ENCODE measurements around the gene ENTPD8.

Gene ENTPD8

DNA sequence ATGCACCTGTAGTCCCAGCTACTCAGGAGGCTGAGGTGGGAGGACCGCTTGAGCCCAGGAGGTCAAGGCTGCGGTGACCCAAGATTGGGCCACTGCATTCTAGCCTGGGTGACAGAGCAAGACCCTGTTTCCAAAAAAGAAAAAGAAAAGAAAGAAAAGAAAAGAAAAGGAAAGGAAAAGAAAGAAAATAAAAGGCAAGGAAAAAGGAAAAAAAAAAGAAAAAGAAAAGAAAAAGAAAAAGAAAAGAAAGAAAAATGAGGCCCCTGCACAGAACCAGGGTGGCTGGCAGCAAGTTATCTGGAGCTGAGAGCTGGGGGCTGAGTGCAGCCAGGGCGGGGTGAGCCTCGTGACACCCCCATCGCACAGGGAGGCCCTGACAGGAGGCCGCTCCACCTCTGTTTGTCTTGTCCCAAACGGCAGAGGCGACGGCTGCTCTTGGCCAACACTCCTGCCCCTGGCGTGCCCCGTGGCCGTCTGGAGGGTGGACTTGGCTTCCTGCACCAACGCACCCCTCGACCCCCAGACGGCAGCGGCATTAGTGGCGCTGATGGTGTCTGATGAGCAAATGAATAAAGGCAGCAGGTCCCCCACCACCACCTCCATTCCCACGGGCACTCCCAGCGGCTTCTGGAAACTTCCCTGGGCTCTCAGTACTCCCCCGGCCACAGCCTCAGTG, 34.9 kb downstream of the ENTPD8 start:
- in situ Hi-C loops (cut with MboI; ENCODE audit: low pct_unique_long_range_greater_than_20kb, low sequenced_read_pairs), result loop anchor here (10.0 kb wide), 1 partner anchor 111 kb away; no protein-coding TSS in a partner anchor
- no peak for DNase-seq

DNA sequence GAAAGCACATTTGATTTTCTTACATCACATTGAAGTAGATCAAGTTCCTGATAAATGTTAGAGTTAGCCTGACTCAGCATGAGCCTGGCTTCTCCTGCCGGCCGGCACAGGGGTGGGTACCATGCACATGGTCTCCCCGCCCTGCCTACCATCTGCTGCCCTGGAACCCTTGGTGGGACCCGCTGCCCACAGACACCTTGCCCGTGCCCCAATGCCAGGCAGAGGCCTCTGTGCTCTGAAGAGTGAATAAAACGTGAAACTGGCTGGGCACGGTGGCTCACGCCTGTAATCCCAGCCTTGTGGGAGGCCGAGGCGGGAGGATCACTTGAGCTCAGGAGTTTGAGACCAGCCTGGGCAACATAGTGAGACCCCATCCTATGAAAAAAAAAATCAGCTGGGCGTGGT, 35.5 kb downstream of the ENTPD8 start:
- in situ Hi-C loops (cut with MboI; ENCODE audit: low pct_unique_long_range_greater_than_20kb, low sequenced_read_pairs), result loop anchor here (10.0 kb wide), 1 partner anchor 111 kb away; no protein-coding TSS in a partner anchor
- DNase-seq, result no peak

DNA sequence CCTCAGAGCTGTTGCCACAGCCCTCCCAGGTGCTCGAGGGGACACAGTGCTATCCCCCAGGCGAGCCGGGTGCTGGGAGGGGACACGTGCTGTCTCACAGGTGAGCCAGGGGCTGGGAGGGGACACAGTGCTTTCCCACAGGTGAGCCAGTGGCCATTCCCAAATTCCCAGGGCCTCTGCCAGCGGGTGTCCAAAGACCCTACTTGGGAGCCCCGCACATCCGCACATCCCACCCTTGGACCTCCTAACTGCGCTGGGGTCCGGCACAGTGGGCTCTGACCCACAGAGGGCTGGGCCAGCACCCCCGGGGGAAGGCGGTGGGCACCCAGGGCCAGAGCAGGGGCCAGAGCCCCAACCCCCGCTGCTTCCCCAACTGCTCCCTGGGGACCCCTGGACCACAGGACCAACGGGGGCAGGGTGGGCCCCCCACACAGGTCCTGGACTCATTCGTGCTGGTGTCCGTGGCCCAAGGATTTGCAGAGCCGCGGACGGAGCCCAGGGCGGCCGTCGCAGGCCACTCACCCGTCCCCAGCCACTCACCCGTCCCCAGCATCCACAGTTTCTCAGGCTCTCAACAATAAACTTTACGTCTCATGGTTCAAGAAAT, 36.1 kb downstream of the ENTPD8 start:
- in situ Hi-C loops (cut with MboI; ENCODE audit: low pct_unique_long_range_greater_than_20kb, low sequenced_read_pairs), result loop anchor here (10.0 kb wide), 1 partner anchor 110 kb away; no protein-coding TSS in a partner anchor
- no peak for DNase-seq

DNA sequence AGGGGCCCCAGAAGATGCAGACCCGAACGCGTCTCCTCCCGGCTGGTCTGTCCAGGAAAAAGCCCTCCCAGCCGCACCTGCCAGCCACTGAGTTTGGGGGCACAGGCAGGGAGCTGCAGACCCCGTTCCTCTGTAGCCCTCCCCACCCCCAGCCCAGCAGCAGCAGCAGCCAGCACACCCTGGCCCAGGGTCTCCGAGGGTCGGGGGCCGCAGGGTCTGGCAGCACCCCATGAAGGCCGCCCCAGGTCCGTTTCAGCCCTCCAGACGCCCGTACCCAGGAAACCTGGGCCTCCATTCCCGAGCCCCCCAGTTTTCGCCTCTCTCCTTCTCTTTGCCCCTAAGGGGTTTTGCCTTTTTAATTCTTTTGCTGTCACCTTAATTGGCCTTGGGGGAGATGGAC, 37.9 kb downstream of the ENTPD8 start:
- in situ Hi-C loops (cut with MboI; ENCODE audit: low pct_unique_long_range_greater_than_20kb, low sequenced_read_pairs), result loop anchor here (10.0 kb wide), 1 partner anchor 108 kb away; no protein-coding TSS in a partner anchor
- DNase-seq, result no peak

DNA sequence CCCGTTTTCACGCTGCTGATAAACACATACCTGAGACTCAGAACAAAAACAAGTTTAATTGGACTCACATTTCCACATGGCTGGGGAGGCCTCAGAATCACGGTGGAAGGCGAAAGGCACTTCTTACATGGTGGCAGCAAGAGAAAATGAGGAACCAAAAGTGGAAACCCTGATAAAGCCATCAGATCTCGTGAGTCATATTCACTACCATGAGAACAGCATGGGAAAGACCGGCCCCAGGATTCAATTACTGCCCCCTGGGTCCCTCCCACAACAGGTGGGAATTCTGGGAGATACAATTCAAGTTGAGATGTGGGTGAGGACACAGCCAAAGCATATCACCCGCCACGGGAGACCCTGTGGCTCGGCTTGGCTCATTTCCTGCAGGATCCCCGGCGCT, 38.4 kb downstream of the ENTPD8 start:
- no peak for DNase-seq
- in situ Hi-C loops (cut with MboI; ENCODE audit: low pct_unique_long_range_greater_than_20kb, low sequenced_read_pairs), result loop anchor here (10.0 kb wide), 1 partner anchor 108 kb away; no protein-coding TSS in a partner anchor

DNA sequence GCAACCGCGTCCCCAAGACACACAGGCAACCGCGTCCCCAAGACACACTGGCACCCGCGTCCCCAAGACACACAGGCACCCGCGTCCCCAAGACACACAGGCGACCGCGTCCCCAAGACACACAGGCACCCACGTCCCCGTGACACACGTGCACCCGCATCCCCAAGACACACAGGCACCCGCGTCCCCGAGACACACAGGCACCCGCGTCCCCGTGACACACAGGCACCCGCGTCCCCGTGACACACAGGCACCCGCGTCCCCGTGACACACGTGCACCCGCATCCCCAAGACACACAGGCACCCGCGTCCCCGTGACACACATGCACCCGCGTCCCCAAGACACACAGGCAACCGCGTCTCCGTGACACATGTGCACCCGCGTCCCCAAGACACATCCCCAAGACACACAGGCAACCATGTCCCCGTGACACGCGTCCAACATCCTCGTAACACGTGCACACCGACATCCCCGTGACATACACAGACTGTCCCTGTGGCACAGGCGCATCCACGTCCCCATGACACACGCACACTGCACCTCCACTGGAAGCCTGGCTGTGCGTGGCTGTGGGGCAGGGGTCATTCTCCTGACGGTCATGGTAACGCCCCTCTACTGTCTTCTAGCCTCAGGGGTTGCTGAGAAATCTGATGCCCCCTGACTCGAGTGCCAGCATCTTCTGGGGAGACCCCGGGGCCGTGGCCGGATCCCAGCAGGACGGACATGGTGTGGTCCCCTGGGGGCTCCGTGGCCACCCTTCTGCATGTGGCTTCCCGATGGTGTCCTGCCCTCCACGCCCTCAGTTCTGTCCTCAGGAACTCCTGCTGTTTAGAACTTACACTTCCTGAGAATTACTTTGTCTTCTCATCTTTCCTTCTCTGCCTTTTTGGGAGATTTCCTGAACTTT, 42.3 kb downstream of the ENTPD8 start:
- DNase-seq, result no peak
- in situ Hi-C loops (cut with MboI; ENCODE audit: low pct_unique_long_range_greater_than_20kb, low sequenced_read_pairs), result no loop called here

DNA sequence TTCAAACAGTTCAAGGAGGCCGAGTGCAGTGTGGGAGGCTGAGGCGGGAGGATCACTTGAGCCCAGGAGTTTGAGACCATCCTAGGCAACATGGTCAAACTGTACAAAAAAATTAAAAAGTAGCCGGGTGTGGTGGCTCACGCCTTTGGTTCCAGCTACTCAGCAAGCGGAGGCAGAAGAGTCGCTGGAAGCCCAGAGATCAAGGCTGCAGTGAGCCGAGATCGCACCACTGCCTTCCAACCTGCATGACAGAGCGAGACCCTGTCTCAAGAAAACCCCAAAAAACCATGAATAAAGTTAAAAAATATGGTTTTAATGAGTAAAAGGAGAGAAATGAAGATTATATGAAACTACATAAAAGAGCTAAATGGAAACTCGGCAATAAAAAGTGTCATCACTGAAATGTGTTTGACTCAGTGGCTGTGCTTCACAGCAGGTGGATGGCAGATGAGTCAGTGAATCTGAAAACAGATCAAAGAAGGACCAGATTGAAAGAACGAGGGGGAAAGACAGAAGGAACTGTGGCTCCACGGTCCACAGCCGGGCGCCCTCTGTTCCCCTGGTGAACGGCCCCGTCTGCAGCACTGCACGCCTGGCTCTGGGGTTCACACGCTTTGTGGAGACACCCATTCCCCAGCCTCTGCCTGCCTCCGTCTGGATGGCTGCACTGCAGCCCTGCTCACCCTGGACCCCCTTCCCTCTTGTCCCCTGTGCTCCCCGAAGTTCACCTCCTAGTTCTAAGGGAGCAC, 43.3 kb downstream of the ENTPD8 start:
- in situ Hi-C loops (cut with MboI; ENCODE audit: low pct_unique_long_range_greater_than_20kb, low sequenced_read_pairs), result no loop called here
- no peak for DNase-seq

DNA sequence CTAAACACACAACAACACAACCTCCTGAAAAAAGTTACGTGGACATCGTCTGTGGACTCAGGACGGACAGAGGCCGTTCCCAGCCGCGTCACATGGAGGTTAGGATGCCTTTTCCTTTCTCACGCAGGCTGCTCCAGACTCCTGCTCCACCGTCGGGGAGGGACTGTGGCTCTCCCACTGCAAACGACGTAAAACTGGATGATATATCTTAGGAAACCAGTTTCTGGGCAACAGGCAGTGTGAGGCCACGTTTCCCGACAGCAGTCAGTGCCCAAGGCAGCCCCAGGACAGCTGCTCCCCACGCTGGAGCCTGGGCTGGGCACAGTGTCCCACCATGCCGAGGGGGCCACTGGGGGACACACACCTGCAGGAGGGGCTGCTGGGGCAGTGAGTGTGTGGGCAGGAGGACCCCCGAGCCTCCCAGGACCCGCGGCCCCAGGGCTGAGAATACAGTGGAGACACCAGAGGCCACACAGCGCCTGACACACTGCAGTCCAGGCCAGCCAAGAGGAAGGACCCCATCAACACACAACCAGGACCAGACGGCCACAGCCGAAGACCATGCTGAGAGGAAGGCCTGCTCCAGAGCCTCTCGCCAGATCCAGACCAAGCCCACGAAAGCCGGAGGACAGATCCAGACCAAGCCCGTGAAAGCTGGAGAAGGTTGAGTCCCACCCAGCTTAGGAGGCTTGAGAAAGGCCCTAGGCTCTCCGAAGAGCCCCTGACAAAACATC, 44.4 kb downstream of the ENTPD8 start:
- no peak for DNase-seq
- in situ Hi-C loops (cut with MboI; ENCODE audit: low pct_unique_long_range_greater_than_20kb, low sequenced_read_pairs), result no loop called here

DNA sequence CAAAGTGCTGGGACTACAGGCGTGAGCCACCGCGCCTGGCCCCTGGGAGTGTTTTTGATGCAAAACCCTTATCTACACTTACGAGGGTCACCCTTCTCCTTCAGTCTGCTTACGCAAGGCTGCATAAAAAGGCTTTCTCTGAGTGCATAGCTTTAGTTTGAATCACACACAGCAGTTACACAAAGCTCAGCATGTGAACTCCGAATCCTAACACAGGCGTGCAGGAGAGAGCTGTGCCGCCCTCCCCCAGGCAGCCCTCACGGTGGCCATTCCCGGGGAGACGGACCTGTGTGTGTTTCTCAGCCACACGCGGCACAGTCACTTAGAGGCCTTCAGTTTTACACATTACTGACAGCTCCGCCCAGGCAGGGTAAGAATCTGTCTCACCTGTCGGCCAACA, 44.9 kb downstream of the ENTPD8 start:
- no peak for DNase-seq
- in situ Hi-C loops (cut with MboI; ENCODE audit: low pct_unique_long_range_greater_than_20kb, low sequenced_read_pairs), result no loop called here

DNA sequence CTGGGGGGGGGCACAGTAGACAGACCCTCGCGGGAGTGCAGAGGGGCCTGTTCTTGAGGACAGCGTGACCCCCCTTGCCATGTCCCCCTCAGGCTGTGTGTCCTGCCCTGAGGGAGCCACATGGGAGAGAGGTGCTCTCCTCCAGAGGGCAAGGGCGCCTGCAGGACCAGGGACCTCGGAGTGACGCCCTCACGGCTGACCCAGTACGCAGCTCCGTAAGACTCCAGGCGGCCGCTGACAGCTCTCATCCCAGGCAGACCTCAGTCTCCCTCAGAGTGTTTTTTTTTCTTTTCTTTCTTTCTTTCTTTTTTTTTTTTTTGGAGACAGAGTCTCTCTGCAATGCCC, 45.5 kb downstream of the ENTPD8 start:
- no peak for DNase-seq
- in situ Hi-C loops (cut with MboI; ENCODE audit: low pct_unique_long_range_greater_than_20kb, low sequenced_read_pairs), result no loop called here

DNA sequence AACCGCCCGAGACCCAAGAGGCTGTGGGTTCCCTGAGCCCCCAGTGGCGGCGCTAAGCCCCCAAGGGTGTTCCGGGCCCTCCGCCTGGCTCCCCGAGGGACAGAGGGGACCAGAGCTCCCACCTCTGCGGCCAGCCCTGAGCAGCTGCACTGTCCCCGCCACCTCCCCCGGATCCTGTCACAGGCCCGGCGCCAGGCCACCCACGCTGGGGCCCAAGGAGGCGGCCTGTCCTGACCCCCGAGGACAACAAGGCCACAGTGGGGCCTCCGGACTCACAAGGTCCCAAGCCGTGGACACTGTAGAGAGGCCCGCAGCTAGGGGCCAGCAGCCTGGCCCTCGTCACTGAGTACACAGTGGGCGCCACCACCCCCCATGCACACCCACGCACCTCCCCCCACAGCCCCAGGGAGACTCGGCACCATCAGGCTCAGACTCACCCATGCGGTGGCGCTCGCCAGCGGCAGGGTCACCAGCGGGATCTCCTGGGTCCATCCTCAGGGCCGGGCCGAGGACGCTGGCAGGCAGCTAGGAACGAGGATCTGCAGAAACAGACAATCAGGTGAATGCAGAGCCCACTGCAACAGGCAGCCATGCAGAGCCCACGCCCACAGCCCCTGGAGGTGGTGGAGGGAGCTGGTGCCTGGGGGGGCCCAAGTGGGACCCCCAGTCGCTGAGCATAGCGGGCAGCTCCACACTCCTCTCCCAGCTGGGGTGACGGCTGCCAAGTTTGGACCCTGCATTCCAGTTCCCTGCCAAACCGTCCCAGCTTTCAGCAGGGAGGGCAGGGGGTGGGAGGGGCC, 46.1 kb downstream of the ENTPD8 start:
- in situ Hi-C loops (cut with MboI; ENCODE audit: low pct_unique_long_range_greater_than_20kb, low sequenced_read_pairs), result no loop called here
- no peak for DNase-seq

DNA sequence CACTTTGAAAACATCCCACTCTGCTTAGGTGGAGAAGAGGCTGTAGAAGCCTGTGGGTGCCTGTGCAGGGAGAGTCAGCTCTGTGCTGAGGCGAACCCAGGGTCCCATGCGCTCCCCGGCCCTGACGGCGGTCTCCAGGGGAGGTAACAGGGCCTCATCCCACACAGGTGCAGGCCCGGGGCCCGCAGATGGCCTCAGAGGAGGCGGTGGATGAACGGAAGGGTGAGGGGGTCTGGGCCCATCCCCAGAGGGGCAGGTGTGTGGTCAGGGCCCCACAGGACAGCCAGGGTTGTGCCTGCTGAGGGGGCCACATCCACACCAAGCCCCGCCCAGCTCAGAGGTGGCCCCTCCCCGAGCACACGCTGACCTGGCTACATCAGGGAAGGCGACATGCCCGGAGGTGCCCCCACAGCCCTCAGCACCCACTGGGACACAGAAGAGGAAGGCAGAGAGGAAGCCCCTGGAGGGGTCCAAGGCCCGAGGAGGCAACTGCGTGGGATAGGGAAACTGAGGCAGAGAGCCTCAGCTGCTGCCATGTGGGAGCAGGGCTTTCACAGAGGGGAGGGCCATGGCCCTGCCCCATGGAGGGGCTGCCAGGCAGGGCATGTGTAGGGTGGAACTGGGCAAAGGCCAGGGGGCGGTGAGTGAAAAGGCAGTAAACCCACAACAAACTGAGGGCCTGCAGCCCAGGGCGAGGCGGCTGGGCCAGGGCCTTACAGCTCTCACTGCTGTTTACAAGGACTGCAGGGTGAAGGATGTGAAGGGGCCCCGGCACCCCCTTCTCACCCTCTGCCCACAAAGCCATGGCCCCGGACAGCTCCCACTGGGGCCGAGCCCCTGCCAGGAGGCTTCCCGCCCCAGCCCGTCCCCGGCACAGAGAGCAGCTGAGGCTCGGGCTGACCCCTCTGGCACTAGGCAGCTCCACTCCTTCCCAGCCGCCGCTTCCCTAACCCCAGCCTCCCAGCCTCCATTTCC, 47.7 kb downstream of the ENTPD8 start:
- in situ Hi-C loops (cut with MboI; ENCODE audit: low pct_unique_long_range_greater_than_20kb, low sequenced_read_pairs), result no loop called here
- DNase-seq, result no peak

DNA sequence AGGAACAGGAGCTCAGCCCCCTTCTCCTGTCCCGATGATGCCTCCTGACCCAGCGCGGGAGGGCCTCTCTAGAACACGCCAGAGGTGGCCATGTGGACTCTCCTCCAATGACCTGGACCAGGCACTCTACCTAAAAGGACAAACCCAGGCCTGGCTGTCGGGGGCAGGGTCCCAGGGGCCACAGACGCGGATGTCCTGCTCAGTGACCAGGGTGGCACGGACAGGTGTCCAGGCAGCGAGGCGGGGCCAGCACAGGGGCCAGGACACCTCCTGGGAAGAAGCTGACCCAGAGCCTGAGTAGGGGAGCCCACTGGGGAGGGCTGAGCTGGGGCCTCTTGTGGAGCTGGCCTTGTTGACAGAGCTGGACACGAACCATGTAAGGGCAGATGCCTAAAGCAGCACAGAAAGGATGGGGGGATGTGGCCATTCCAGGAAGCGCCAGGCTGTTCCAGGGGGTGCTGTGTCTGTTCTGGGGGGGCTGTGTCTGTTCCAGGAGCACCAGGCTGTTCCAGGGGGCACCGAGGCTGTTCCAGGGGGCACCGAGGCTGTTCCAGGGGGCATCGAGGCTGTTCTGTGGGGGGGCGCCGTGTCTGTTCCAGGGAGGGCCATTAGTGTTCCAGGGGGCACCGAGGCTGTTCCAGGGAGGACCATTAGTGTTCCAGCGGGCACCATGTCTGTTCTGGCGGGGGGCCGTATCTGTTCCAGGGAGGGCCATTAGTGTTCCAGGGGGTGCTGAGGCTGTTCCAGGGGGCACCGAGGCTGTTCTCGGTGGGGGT, 48.7 kb downstream of the ENTPD8 start:
- no peak for DNase-seq
- in situ Hi-C loops (cut with MboI; ENCODE audit: low pct_unique_long_range_greater_than_20kb, low sequenced_read_pairs), result no loop called here

DNA sequence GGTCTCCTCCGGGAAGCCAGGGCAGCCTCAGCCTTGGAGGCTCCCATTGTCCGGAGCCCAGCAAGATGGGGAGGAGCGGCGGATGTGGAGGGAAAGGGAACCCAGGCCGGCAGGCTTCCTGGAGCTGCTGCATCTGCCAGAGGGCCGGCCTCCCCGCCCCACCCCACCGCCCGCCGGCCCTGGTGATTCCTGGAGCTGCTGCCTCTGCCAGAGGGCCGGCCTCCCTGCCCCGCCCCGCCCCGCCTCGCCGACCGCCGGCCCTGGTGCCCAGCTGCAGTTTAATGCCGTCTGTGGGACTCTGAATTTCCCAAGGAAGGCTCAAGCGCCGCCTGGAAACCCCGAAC, 49.8 kb downstream of the ENTPD8 start:
- in situ Hi-C loops (cut with MboI; ENCODE audit: low pct_unique_long_range_greater_than_20kb, low sequenced_read_pairs), result no loop called here
- DNase-seq, result no peak

DNA sequence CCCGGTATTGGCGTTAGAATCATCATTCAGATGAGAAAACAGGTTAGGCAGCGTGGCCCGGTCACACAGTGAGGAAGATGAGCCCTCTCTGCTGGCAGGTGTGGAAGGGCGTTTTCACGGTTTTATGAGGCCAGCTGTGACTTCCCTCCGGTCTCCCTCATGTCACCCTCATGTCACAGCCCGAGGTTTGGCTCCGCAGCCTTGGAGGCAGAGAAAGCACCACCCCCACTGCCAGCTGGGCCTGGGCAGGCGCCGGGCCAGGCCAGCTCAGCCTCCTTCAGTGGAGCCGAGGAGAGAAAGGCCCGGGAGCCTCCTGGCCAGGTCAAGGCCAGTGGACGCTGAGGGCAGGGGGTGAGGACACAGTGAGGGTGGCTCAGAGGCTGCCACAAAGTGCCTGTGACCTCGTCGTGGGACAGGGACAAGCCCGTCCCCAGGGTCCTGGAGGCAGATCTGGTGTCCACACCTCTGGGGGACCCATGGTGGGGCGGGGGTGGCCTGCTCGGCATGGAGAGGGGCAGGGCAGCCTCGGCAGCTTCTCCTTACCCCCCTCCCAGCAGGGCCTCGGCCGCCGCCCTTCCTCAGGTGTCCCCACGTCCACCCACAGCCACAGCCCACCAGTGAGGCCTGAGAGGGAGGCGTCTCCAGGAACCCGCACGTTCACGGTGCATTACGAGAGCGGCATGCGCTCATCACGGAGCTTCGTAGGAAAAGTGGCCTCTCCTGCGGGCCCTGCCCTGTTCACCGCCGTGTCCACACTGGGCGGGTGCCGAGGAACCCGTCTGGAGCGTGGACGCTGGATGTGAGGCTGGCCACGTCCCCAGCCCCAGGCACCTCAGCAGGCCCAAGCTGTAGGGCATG, 50.4 kb downstream of the ENTPD8 start:
- DNase-seq, result peak; percentile 49
- in situ Hi-C loops (cut with MboI; ENCODE audit: low pct_unique_long_range_greater_than_20kb, low sequenced_read_pairs), result no loop called here

DNA sequence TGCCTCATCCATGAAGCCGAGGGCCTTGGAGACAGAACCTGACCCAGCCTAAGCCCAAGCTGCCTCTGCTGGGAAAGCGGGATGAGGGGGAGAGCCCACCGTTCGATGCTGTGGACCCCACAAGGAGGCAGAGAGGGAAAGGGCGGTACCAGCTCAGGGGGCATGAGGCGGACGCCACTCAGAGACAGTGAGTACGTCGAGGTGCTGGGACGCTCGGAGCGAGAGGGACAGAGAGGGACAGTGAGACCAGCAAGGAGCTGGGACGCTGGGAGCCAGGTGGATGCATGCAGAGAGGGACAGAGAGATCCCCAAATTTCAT, 51.8 kb downstream of the ENTPD8 start:
- no peak for DNase-seq
- in situ Hi-C loops (cut with MboI; ENCODE audit: low pct_unique_long_range_greater_than_20kb, low sequenced_read_pairs), result no loop called here
